Measurements from ENCODE around the gene OSBP2. TPM values are rescaled to one million over a fixed set of nuclear protein-coding genes. Genes with fewer than 3 reads are reported as not detected.

The OSBP2 gene
- total RNA-seq, 6 experiments from 2014 or later, result 0.31 to 3.4 (median 0.93) TPM

DNA sequence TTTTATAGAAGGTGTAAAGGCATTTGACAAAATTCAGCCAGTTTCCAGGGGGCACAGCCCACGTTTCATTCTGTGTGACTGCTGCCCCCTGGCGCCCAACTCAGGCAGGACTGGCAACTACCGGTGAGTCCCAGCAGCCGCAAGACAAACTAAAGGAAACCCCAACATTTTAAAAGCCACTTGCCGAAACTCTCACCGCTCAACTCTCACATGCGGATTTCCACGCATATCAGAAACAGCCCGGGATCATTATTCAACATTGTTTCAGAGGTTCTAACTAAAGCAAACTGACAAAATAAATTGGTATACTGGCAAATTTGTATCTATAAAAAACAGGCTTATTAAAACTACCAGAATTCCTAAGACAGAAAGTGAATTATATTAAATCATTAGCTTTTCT is 225.7 kb downstream of the OSBP2 start:
- ATAC-seq, result peak; percentile 75 to 81 (median 79)
- TF ChIP-seq CTCF (IDR thresholded peaks at IDR 0.05), result peak; percentile 78 to 97 (median 94)
- no peak for TF ChIP-seq POLR2A (IDR thresholded peaks at IDR 0.05)
- H3K9me3 ChIP-seq, result peaks cover 0 to 8% (median 0%) of the 10 kb centered on the region in 4 donors
- H3K27ac ChIP-seq, result no peak overlapping the region
- peaks cover 0 to 3% (median 0%) of the 10 kb centered on the region in 4 donors for H3K4me1 ChIP-seq
- H3K36me3 ChIP-seq, result no peaks in the 10 kb centered on the region
- H3K27me3 ChIP-seq, result no peaks in the 10 kb centered on the region
- H3K4me3 ChIP-seq, result no peak overlapping the region
- intact Hi-C loops (cut with DNase I), result loop anchor here (10.0 kb wide), 2 partner anchors 156 to 296 kb away; no protein-coding TSS in a partner anchor
- WGBS (ENCODE audit: insufficient coverage, low coverage, low lambda C conversion rate, missing lambda C conversion rate), result 0% methylated on average over 9 of the region's 9 CpGs
- peak; percentile 76 to 81 (median 78) for DNase-seq

DNA sequence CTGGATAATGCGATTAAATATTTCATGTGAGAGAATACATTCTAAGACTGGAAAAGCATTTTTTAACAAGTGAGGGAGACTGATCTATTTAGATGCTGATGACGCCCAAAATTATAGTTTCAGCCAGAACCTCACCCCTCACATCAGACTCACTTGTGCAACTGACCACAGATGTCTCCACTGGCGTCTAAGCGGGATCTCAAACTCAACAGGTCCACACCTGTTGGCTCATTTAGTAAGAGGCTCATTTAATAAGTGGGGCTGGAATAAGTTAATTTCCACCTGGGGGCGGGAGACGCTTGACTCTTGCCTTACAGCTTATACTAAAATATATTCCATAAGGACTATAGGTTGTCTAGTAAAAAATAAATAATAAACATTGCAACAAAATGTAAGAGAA is 226.4 kb downstream of the OSBP2 start:
- Histone ChIP-seq H3K36me3 (no peaks in the 10 kb centered on the region), H3K4me1 (peaks cover 0 to 3% (median 0%) of the 10 kb centered on the region in 4 donors), H3K27me3 (no peaks in the 10 kb centered on the region), H3K27ac (no peak overlapping the region), H3K4me3 (peak overlapping the region; percentile 33 to 48 (median 42)), H3K9me3 (peaks cover 0 to 1% (median 0%) of the 10 kb centered on the region in 4 donors)
- TF ChIP-seq CTCF (IDR thresholded peaks at IDR 0.05) (no peak), POLR2A (IDR thresholded peaks at IDR 0.05) (no peak)
- 47% methylated on average over 6 of the region's 6 CpGs for WGBS (ENCODE audit: insufficient coverage, low coverage, low lambda C conversion rate, missing lambda C conversion rate)
- DNase-seq, result peak in 1 of 3 donors; percentile 16
- intact Hi-C loops (cut with DNase I), result loop anchor here (10.0 kb wide), 2 partner anchors 156 to 296 kb away; no protein-coding TSS in a partner anchor
- ATAC-seq, result peak in 1 of 4 donors; percentile 12

DNA sequence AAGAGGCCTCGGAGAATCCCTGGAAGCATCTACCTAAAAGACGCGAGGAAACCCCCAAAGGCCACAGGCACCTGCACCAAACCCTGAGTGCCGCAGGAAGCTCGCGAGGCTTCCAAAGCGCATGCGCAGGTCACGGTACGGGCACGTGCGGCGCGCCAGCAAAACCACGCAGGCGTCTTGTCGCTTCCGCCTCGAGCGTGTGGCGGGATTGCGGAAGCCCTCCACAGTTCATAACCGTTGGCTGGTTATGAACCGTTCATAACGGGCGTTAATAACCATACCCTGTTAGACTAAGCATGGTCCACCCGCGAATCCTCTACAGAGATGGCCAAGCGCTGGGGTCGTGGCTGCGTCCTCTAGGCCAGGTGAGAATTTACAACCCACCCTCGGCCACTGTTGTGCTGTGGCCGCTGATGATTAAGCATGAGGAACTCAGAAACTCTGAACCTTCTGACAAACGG is 227.5 kb downstream of the OSBP2 start:
- Histone ChIP-seq H3K36me3 (peaks cover 0 to 7% (median 3%) of the 10 kb centered on the region in 4 donors), H3K27ac (peak overlapping the region in 2 of 3 donors; percentile 27 to 29), H3K4me1 (peaks cover 0 to 3% (median 0%) of the 10 kb centered on the region in 4 donors), H3K27me3 (no peaks in the 10 kb centered on the region), H3K9me3 (no peaks in the 10 kb centered on the region), H3K4me3 (peak overlapping the region; percentile 33 to 48 (median 42))
- no peak for TF ChIP-seq POLR2A (IDR thresholded peaks at IDR 0.05)
- no peak for TF ChIP-seq CTCF (IDR thresholded peaks at IDR 0.05)
- DNase-seq, result peak; percentile 69 to 85 (median 77)
- 54% methylated on average over 7 of the region's 34 CpGs for WGBS (ENCODE audit: insufficient coverage, low coverage, low lambda C conversion rate, missing lambda C conversion rate)
- peak; percentile 52 to 77 (median 66) for ATAC-seq
- intact Hi-C loops (cut with DNase I), result loop anchor here (10.0 kb wide), 2 partner anchors 157 to 297 kb away; no protein-coding TSS in a partner anchor

DNA sequence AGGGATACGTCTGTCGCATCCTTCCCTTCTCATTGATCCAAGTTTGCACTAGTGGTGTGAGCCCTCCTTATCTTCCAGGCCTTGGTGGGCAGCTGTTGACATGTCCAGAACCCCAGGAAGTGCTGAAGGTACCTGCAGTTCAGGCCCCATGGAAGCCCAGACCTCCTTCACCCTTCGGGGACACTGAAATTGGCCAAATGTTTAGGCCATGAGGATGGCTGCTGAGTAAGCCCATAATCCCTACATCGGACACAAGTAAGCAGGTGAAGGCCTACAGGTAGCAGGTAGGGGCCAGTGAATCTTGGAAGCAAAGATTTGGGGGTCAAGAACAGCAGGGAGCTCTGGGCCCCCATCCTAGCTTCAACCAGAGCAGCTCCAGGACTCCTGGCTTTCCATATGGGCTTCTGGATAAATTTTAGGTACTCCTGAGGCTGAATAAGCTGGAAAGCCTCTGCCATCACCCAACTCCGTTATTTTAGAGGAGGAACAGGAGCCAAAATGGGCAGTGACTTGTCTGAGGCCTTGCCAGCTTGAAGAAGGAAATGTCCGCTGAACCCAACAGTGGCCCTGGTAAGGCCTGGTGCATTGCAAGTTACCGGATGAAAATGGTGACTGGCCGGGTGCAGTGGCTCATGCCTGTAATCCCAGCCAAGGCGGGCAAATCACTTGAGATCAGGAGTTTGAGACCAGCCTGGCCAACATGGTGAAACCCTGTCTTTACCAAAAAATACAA is 228.7 kb downstream of the OSBP2 start:
- Histone ChIP-seq H3K36me3 (peaks cover 0 to 19% (median 8%) of the 10 kb centered on the region in 4 donors), H3K27ac (no peak overlapping the region)
- intact Hi-C loops (cut with DNase I), result loop anchor here (10.0 kb wide), 2 partner anchors 159 to 299 kb away; no protein-coding TSS in a partner anchor

More for the DNA sequence above, 228.7 kb downstream of the OSBP2 start:
- Histone ChIP-seq H3K4me1 (peaks cover 0 to 3% (median 0%) of the 10 kb centered on the region in 4 donors), H3K9me3 (no peaks in the 10 kb centered on the region), H3K27me3 (no peaks in the 10 kb centered on the region), H3K4me3 (no peak overlapping the region)
- no peak for ATAC-seq
- peak in 1 of 3 donors; percentile 28 for DNase-seq
- 60% methylated on average over 2 of the region's 9 CpGs for WGBS (ENCODE audit: insufficient coverage, low coverage, low lambda C conversion rate, missing lambda C conversion rate)
- no peak for TF ChIP-seq POLR2A (IDR thresholded peaks at IDR 0.05)
- TF ChIP-seq CTCF (IDR thresholded peaks at IDR 0.05), result no peak

Data from right lobe of liver (tissue), 6 donors.